ENCODE results near the gene CRACDL. TPM values are rescaled to one million over a fixed set of nuclear protein-coding genes. Genes with fewer than 3 reads are reported as not detected.

CRACDL gene
- total RNA-seq, 1 experiment from 2014 or later: not detected

GRCh38 chr2:98773907-98774306, 162.1 kb downstream of the CRACDL start:
- no peak overlapping the region for H3K4me3 ChIP-seq
- H3K36me3 ChIP-seq: no peaks in the 10 kb centered on the region
- H3K27me3 ChIP-seq: no peaks in the 10 kb centered on the region
- no peak for DNase-seq
- no peaks in the 10 kb centered on the region for H3K9me3 ChIP-seq

GRCh38 chr2:98773169-98773568, 162.9 kb downstream of the CRACDL start:
- Histone ChIP-seq H3K9me3 (no peaks in the 10 kb centered on the region), H3K4me3 (no peak overlapping the region), H3K27me3 (no peaks in the 10 kb centered on the region), H3K36me3 (no peaks in the 10 kb centered on the region)
- DNase-seq: no peak

GRCh38 chr2:98772536-98772935, 163.5 kb downstream of the CRACDL start:
- no peak for DNase-seq
- no peaks in the 10 kb centered on the region for H3K36me3 ChIP-seq
- H3K9me3 ChIP-seq: no peaks in the 10 kb centered on the region
- H3K4me3 ChIP-seq: no peak overlapping the region
- H3K27me3 ChIP-seq: no peaks in the 10 kb centered on the region

- Histone ChIP-seq H3K36me3 (no peaks in the 10 kb centered on the region), H3K27me3 (no peaks in the 10 kb centered on the region), H3K4me3 (no peak overlapping the region), H3K9me3 (no peaks in the 10 kb centered on the region)
- peak; percentile 5 for DNase-seq
These were observed 164.1 kb downstream of the CRACDL start for GRCh38 chr2:98771721-98772524.

- Histone ChIP-seq H3K36me3 (no peaks in the 10 kb centered on the region), H3K27me3 (no peaks in the 10 kb centered on the region), H3K4me3 (no peak overlapping the region), H3K9me3 (no peaks in the 10 kb centered on the region)
- no peak for DNase-seq
These were observed 164.8 kb downstream of the CRACDL start for GRCh38 chr2:98771264-98771663.

- no peaks in the 10 kb centered on the region for H3K36me3 ChIP-seq
- DNase-seq: no peak
- no peaks in the 10 kb centered on the region for H3K27me3 ChIP-seq
- no peaks in the 10 kb centered on the region for H3K9me3 ChIP-seq
- H3K4me3 ChIP-seq: no peak overlapping the region
These were observed 166.2 kb downstream of the CRACDL start for GRCh38 chr2:98769784-98770183.

GRCh38 chr2:98769114-98769476, 166.9 kb downstream of the CRACDL start:
- Histone ChIP-seq H3K9me3 (no peaks in the 10 kb centered on the region), H3K27me3 (no peaks in the 10 kb centered on the region), H3K36me3 (no peaks in the 10 kb centered on the region), H3K4me3 (no peak overlapping the region)
- DNase-seq: no peak

GRCh38 chr2:98768384-98769113, 167.5 kb downstream of the CRACDL start:
- peak; percentile 21 for DNase-seq
- Histone ChIP-seq H3K27me3 (no peaks in the 10 kb centered on the region), H3K9me3 (no peaks in the 10 kb centered on the region), H3K4me3 (no peak overlapping the region), H3K36me3 (no peaks in the 10 kb centered on the region)

GRCh38 chr2:98764499-98764898, 171.5 kb downstream of the CRACDL start:
- Histone ChIP-seq H3K36me3 (no peaks in the 10 kb centered on the region), H3K4me3 (no peak overlapping the region), H3K9me3 (no peaks in the 10 kb centered on the region), H3K27me3 (no peaks in the 10 kb centered on the region)
- DNase-seq: no peak

- Histone ChIP-seq H3K9me3 (no peaks in the 10 kb centered on the region), H3K27me3 (no peaks in the 10 kb centered on the region), H3K36me3 (no peaks in the 10 kb centered on the region), H3K4me3 (no peak overlapping the region)
- no peak for DNase-seq
These were observed 172.6 kb downstream of the CRACDL start for GRCh38 chr2:98763209-98763951.

GRCh38 chr2:98761909-98762308, 174.1 kb downstream of the CRACDL start:
- no peak for DNase-seq
- Histone ChIP-seq H3K9me3 (no peaks in the 10 kb centered on the region), H3K4me3 (no peak overlapping the region), H3K27me3 (no peaks in the 10 kb centered on the region), H3K36me3 (no peaks in the 10 kb centered on the region)

GRCh38 chr2:98761267-98761781, 174.7 kb downstream of the CRACDL start:
- Histone ChIP-seq H3K9me3 (no peaks in the 10 kb centered on the region), H3K27me3 (no peaks in the 10 kb centered on the region), H3K4me3 (no peak overlapping the region), H3K36me3 (no peaks in the 10 kb centered on the region)
- no peak for DNase-seq

GRCh38 chr2:98759827-98760625, 176.0 kb downstream of the CRACDL start:
- no peak overlapping the region for H3K4me3 ChIP-seq
- no peaks in the 10 kb centered on the region for H3K27me3 ChIP-seq
- no peak for DNase-seq
- H3K9me3 ChIP-seq: no peaks in the 10 kb centered on the region
- no peaks in the 10 kb centered on the region for H3K36me3 ChIP-seq

GRCh38 chr2:98759338-98759737, 176.7 kb downstream of the CRACDL start:
- Histone ChIP-seq H3K4me3 (no peak overlapping the region), H3K9me3 (no peaks in the 10 kb centered on the region), H3K27me3 (no peaks in the 10 kb centered on the region), H3K36me3 (no peaks in the 10 kb centered on the region)
- DNase-seq: no peak

GRCh38 chr2:98757904-98758421, 178.1 kb downstream of the CRACDL start:
- no peaks in the 10 kb centered on the region for H3K9me3 ChIP-seq
- DNase-seq: peak; percentile 93
- H3K4me3 ChIP-seq: no peak overlapping the region
- H3K27me3 ChIP-seq: no peaks in the 10 kb centered on the region
- H3K36me3 ChIP-seq: no peaks in the 10 kb centered on the region

GRCh38 chr2:98753801-98754200, 182.2 kb downstream of the CRACDL start:
- Histone ChIP-seq H3K27me3 (no peaks in the 10 kb centered on the region), H3K4me3 (no peak overlapping the region), H3K9me3 (no peaks in the 10 kb centered on the region), H3K36me3 (no peaks in the 10 kb centered on the region)
- DNase-seq: no peak
